Endodermal cell (in vitro differentiated cells): ENCODE data around the gene NPW. TPM values are rescaled to one million over a fixed set of nuclear protein-coding genes. Genes with fewer than 3 reads are reported as not detected.
A peak's percentile ranks its signal among the peaks of the same experiment; 100 is the strongest.

Experiments used
- DNase-seq: peaks from one replicate; pipeline ENCODE4 v3.0.0-alpha.2; 2017
- H3K27ac ChIP-seq: 2 replicates; pipeline ENCODE4 v1.5.1; 2013; ENCODE audit warnings: mild to moderate bottlenecking, low read depth, low read length, moderate library complexity
- H3K27me3 ChIP-seq: 2 replicates; pipeline ENCODE4 v1.6.1; 2013; ENCODE audit warnings: mild to moderate bottlenecking, low read length, moderate library complexity; ENCODE audit not compliant: insufficient read depth, control insufficient read depth, poor library complexity, severe bottlenecking
- H3K36me3 ChIP-seq: 2 replicates; pipeline ENCODE4 v1.7.0; 2013; ENCODE audit warnings: mild to moderate bottlenecking, low read length, moderate library complexity; ENCODE audit not compliant: control insufficient read depth, insufficient read depth
- H3K4me1 ChIP-seq: one replicate; pipeline ENCODE4 v1.7.0; 2013; ENCODE audit warnings: low read length; ENCODE audit not compliant: control insufficient read depth, insufficient read depth
- H3K4me3 ChIP-seq: 2 replicates; pipeline ENCODE4 v1.5.1; 2013; ENCODE audit warnings: mild to moderate bottlenecking, low read length, moderate library complexity
- H3K9ac ChIP-seq: 2 replicates; pipeline ENCODE4 v1.6.1; 2013; ENCODE audit warnings: mild to moderate bottlenecking, low read length, moderate library complexity; ENCODE audit not compliant: poor library complexity, severe bottlenecking; ENCODE audit errors: extremely low read depth
- H3K9me3 ChIP-seq: 2 replicates; pipeline ENCODE4 v1.6.1; 2013; ENCODE audit warnings: mild to moderate bottlenecking, low read length, moderate library complexity; ENCODE audit not compliant: control insufficient read depth
- H3K27ac Mint-ChIP-seq: 2 replicates; pipeline ENCODE4 v1.8.0; 2020; ENCODE audit warnings: mixed read lengths
- H3K27me3 Mint-ChIP-seq: 2 replicates; pipeline ENCODE4 v1.8.0; 2021; ENCODE audit warnings: mild to moderate bottlenecking, mixed read lengths; ENCODE audit not compliant: insufficient read depth
- H3K36me3 Mint-ChIP-seq: 2 replicates; pipeline ENCODE4 v1.8.0; 2020; ENCODE audit warnings: low read depth, mixed read lengths
- H3K4me1 Mint-ChIP-seq: 2 replicates; pipeline ENCODE4 v1.8.0; 2020; ENCODE audit warnings: mixed read lengths
- H3K4me3 Mint-ChIP-seq: 2 replicates; pipeline ENCODE4 v1.8.0; 2020; ENCODE audit warnings: mild to moderate bottlenecking, moderate library complexity, mixed read lengths
- H3K9me3 Mint-ChIP-seq: 2 replicates; pipeline ENCODE4 v1.8.0; 2020; ENCODE audit warnings: mild to moderate bottlenecking, mixed read lengths
- WGBS, 2 experiments: methylation state at CpG; one replicate each; pipeline versions ENCODE4 v1.1.5 to v1.1.7; 2013; ENCODE audit warnings: missing lambda C conversion rate in 2 of 2, mixed read lengths in 1 of 2; ENCODE audit not compliant: insufficient coverage in 1 of 2, insufficient read length in 1 of 2; 5-methylcytosine and 5-hydroxymethylcytosine counted together
- total RNA-seq, 2 donors: library from RNA; stranded (reverse); fragmentation: NEBNext Ultra II Directional in 1 of 2; extraction: Animal tissue kit (Norgen Biotek cat#: 25700) in 1 of 2; gene quantifications; 2 replicates in 1 of 2; 3 replicates in 1 of 2; pipeline ENCODE4 v1.2.1, GENCODE V29; 2021
- TF ChIP-seq, protein P1 (sequence below): fragments of 200-600 bp; sonication (generic); conservative IDR thresholded peaks from 2 replicates; pipeline ENCODE4 v1.5.0; 2021; ENCODE audit warnings: antibody characterized with exemption, mild to moderate bottlenecking

The NPW gene
- total RNA-seq, 2 donors from 2014 or later, result 1.2 to 1.9 TPM

DNA sequence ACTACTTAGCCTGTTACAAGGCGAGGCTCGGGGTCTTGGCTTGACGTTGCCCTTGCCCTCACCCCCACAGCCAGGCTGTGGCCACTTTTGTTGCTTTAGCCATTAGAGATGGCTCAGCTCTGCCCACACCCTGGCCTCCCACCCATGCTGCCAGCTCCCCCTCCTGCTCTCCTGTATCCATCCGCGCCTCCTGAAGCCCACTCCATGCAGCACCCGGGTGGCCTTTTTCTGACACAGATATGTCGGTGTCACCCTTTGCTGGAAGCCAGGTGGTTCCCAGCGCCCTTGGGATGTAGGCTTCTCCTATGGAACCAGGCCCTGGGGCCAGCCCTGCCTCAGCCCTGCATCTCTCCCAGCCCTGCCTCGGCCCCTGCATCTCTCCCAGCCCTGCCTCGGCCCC lies 37.9 kb downstream of the NPW start:
- Histone ChIP-seq H3K36me3 (peaks cover under 1% of the 10 kb centered on the region), H3K9ac (no peak overlapping the region), H3K4me3 (no peak overlapping the region), H3K4me1 (no peaks in the 10 kb centered on the region), H3K27ac (no peak overlapping the region), H3K9me3 (no peaks in the 10 kb centered on the region), H3K27me3 (no peaks in the 10 kb centered on the region)
- H3K4me1 Mint-ChIP-seq, result peaks cover 4% of the 10 kb centered on the region
- peaks cover 20% of the 10 kb centered on the region for H3K36me3 Mint-ChIP-seq
- no peak for DNase-seq
- no peak overlapping the region for H3K4me3 Mint-ChIP-seq
- 88 to 95% methylated on average over 4 to 8 of the region's 10 CpGs for WGBS, 2 experiments
- H3K27me3 Mint-ChIP-seq, result no peaks in the 10 kb centered on the region
- H3K9me3 Mint-ChIP-seq, result no peaks in the 10 kb centered on the region
- H3K27ac Mint-ChIP-seq, result no peak overlapping the region
- TF ChIP-seq, protein P1, sequence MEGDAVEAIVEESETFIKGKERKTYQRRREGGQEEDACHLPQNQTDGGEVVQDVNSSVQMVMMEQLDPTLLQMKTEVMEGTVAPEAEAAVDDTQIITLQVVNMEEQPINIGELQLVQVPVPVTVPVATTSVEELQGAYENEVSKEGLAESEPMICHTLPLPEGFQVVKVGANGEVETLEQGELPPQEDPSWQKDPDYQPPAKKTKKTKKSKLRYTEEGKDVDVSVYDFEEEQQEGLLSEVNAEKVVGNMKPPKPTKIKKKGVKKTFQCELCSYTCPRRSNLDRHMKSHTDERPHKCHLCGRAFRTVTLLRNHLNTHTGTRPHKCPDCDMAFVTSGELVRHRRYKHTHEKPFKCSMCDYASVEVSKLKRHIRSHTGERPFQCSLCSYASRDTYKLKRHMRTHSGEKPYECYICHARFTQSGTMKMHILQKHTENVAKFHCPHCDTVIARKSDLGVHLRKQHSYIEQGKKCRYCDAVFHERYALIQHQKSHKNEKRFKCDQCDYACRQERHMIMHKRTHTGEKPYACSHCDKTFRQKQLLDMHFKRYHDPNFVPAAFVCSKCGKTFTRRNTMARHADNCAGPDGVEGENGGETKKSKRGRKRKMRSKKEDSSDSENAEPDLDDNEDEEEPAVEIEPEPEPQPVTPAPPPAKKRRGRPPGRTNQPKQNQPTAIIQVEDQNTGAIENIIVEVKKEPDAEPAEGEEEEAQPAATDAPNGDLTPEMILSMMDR, result no peak

DNA sequence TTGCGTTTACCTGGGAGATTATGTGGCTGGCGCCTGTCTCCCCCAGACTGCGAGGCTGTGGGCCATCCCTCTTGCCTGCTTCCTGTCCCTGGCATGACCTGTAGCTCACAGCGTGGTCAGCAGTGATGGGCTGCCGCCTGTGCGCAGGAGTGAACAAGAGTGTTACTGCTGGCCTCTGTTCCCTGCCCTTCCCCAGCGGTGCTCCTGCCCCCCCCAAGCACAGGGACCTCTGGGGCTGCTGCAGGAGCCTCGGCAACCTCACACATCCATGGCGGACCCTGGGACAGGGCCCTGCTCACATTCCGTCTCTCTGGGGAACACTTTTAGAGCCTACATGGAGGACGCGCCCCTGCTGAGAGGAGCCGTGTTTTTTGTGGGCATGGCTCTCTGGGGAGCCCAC lies 38.8 kb downstream of the NPW start:
- Histone ChIP-seq H3K9me3 (no peaks in the 10 kb centered on the region), H3K9ac (no peak overlapping the region), H3K36me3 (no peaks in the 10 kb centered on the region), H3K27ac (peak overlapping the region; percentile 11), H3K4me1 (no peaks in the 10 kb centered on the region), H3K4me3 (no peak overlapping the region), H3K27me3 (no peaks in the 10 kb centered on the region)
- Mint-ChIP-seq H3K4me3 (no peak overlapping the region), H3K27ac (peak overlapping the region; percentile 26), H3K9me3 (no peaks in the 10 kb centered on the region), H3K27me3 (no peaks in the 10 kb centered on the region), H3K4me1 (peaks cover 4% of the 10 kb centered on the region), H3K36me3 (peaks cover 16% of the 10 kb centered on the region)
- 89 to 94% methylated on average over 13 of the region's 13 CpGs for WGBS, 2 experiments
- no peak for DNase-seq
- TF ChIP-seq, protein P1, result no peak

GRCh38 chr16:2058872-2059271 lies 39.3 kb downstream of the NPW start:
- Histone ChIP-seq H3K9ac (no peak overlapping the region), H3K4me3 (no peak overlapping the region), H3K27me3 (no peaks in the 10 kb centered on the region), H3K9me3 (no peaks in the 10 kb centered on the region), H3K27ac (peak overlapping the region; percentile 11), H3K36me3 (no peaks in the 10 kb centered on the region), H3K4me1 (no peaks in the 10 kb centered on the region)
- WGBS, 2 experiments, result 89 to 96% methylated on average over 4 to 10 of the region's 10 CpGs
- Mint-ChIP-seq H3K27ac (peak overlapping the region; percentile 26), H3K36me3 (peaks cover 20% of the 10 kb centered on the region), H3K4me1 (peaks cover 4% of the 10 kb centered on the region), H3K4me3 (no peak overlapping the region), H3K27me3 (no peaks in the 10 kb centered on the region), H3K9me3 (no peaks in the 10 kb centered on the region)
- TF ChIP-seq, protein P1, result no peak
- no peak for DNase-seq
